Measurements from ENCODE around the gene CEP126. TPM values are rescaled to one million over a fixed set of nuclear protein-coding genes. Genes with fewer than 3 reads are reported as not detected.
A peak's percentile ranks its signal among the peaks of the same experiment; 100 is the strongest.

The CEP126 gene
- total and polyA plus RNA-seq, 2 of the 13 experiments (the other 11 are each of a cell fraction or from before 2014, with no cell fraction given), result 1.4 to 1.7 TPM

DNA sequence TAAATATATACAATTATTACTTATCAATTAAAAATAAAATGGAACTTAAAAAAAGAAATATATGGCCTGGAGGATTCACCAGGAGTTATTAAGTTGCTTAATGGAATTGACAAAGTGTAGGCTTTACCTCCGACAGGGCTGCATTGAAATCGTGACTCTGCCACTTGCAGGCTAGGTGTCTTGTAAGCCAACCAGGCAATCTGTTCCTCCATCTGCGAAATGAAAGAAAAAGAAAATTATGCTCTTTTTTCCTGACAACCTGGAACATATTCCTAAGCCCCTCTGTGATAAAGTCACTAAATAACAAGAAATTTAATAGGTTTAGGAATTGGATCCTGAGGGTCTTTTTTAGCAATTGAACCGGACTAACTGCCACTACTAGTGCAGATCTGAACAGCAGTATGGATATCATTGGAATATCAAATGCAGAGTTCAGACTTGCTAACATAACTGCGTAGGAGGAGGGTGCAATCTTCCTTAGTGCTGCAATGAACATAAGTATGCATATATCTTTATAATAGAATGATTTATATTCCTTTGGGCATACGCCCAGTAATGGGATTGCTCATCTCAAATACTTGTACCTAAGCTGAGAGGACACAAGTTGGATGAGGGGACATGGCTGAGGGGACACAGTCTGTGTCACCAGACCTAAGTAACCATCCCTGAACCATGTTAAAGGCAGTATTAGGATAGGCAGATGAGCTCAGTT lies 42.5 kb upstream of the CEP126 start (continued):
- no peak for TF ChIP-seq ARNT2 (CRISPR knock-in tag; IDR thresholded peaks at IDR 0.05; ENCODE audit: low read depth)
- TF ChIP-seq ZNF343 (CRISPR knock-in tag; IDR thresholded peaks at IDR 0.05), result no peak
- TF ChIP-seq, protein P1, sequence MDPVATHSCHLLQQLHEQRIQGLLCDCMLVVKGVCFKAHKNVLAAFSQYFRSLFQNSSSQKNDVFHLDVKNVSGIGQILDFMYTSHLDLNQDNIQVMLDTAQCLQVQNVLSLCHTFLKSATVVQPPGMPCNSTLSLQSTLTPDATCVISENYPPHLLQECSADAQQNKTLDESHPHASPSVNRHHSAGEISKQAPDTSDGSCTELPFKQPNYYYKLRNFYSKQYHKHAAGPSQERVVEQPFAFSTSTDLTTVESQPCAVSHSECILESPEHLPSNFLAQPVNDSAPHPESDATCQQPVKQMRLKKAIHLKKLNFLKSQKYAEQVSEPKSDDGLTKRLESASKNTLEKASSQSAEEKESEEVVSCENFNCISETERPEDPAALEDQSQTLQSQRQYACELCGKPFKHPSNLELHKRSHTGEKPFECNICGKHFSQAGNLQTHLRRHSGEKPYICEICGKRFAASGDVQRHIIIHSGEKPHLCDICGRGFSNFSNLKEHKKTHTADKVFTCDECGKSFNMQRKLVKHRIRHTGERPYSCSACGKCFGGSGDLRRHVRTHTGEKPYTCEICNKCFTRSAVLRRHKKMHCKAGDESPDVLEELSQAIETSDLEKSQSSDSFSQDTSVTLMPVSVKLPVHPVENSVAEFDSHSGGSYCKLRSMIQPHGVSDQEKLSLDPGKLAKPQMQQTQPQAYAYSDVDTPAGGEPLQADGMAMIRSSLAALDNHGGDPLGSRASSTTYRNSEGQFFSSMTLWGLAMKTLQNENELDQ (CRISPR knock-in tag; IDR thresholded peaks at IDR 0.05; ENCODE audit: borderline replicate concordance), result no peak
- no peak for TF ChIP-seq SAFB2 (CRISPR knock-in tag; IDR thresholded peaks at IDR 0.05; ENCODE audit: borderline replicate concordance, low read depth)
- TF ChIP-seq DMAP1 (CRISPR knock-in tag; IDR thresholded peaks at IDR 0.05), result no peak
- no peak for TF ChIP-seq ZSCAN29 (CRISPR knock-in tag; conservative IDR thresholded peaks at IDR 0.05)
- TF ChIP-seq SRSF4 (IDR thresholded peaks at IDR 0.05; ENCODE audit: low read depth, low read length, poor library complexity, severe bottlenecking), result no peak
- TF ChIP-seq ZNF256 (CRISPR knock-in tag; conservative IDR thresholded peaks at IDR 0.05), result no peak
- no peak for TF ChIP-seq KLF9 (CRISPR knock-in tag; IDR thresholded peaks at IDR 0.05; ENCODE audit: low read depth)

DNA sequence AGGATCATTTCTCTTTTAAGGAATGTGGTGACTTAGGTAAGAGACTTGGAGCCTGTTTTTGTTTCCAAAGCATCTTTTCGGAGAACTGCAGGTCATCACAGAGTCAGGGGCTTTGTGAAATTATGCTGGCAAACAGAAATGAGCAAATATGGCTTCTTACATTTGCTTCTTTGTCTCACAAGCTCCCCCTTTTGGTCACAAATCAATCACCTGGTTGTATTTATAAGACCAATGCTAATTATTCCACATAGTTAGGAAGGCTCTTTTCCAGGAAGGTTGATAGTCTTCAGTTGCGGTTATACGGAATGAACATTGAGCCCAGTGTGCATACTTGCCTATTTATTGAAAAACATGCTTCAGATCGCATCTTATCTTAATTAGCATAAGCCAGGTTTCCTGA lies 34.6 kb upstream of the CEP126 start:
- ChIA-PET CTCF (ENCODE audit: low intra/inter-chr PET ratio, low total read pairs) (interaction anchor here (0.7 to 3.9 kb wide), 3 partner anchors 19 to 127 kb away, joined by 3 to 54 read pairs (median 3); no protein-coding TSS in a partner anchor), POLR2A (no interaction called here)
- Histone ChIP-seq H3K4me2 (ENCODE audit: low read depth, low read length) (peak overlapping the region; percentile 25; the same call in 1 of the 2 replicates), H3K27me3 (ENCODE audit: control insufficient read depth in 1 of 2, insufficient read depth in 2 of 2, low read length in 2 of 2) (0 out of 5 replicates have a peak, but pooled peaks cover 0 to 6% of the 10 kb centered on the region in 2 experiments), H3K4me1 (ENCODE audit: insufficient read depth, low read length) (peaks cover 10% of the 10 kb centered on the region), H2AFZ (ENCODE audit: low read length) (no peak overlapping the region), H4K20me1 (ENCODE audit: insufficient read depth, low read length) (no peaks in the 10 kb centered on the region), H3K9ac (ENCODE audit: insufficient read depth, low read depth, low read length) (no peak overlapping the region), H3K36me3 (replicated peaks in 1 of 2; ENCODE audit: control insufficient read depth in 1 of 2, insufficient read depth in 2 of 2, low read length in 2 of 2) (no peaks in the 10 kb centered on the region), H3K79me2 (ENCODE audit: insufficient read depth, low read length) (no peaks in the 10 kb centered on the region), H3K4me3 (replicated peaks in 1 of 3; ENCODE audit: insufficient read depth in 1 of 3, low read depth in 2 of 3, low read length in 3 of 3) (no peak overlapping the region), H3K27ac (ENCODE audit: extremely low read length, insufficient read depth, low read length) (no peak overlapping the region), H3K9me3 (ENCODE audit: low read length) (no peaks in the 10 kb centered on the region)
- ATAC-seq (peak; percentile 76), FAIRE-seq (peak; percentile 72), DNase-seq (ENCODE audit: low spot score) (peak; percentile 75)
- BruUV-seq (replicated peaks), result no TSS peak
- 3% methylated on average over 4 of the region's 4 CpGs for WGBS (ENCODE audit: low lambda C conversion rate)
- in situ Hi-C loops (cut with HindIII; ENCODE audit: extremely low pct_ligation_motif_present, low pct_unique_long_range_greater_than_20kb) (no loop called here), intact Hi-C loops (cut with micrococcal nuclease; ENCODE audit: unreplicated experiment) (loop anchor here (1.0 kb wide), 1 partner anchor 18 kb away; no protein-coding TSS in a partner anchor)
- TF ChIP-seq AKAP8 (CRISPR knock-in tag; IDR thresholded peaks at IDR 0.05) (no peak), ETV5 (CRISPR knock-in tag; IDR thresholded peaks at IDR 0.05; ENCODE audit: borderline replicate concordance) (no peak), RBM22 (optimal IDR thresholded peaks at IDR 0.05; ENCODE audit: low read length) (no peak), ZNF382 (CRISPR knock-in tag; IDR thresholded peaks at IDR 0.05; ENCODE audit: borderline replicate concordance) (no peak), ZNF546 (CRISPR knock-in tag; conservative IDR thresholded peaks at IDR 0.05) (no peak), ZNF446 (CRISPR knock-in tag; IDR thresholded peaks at IDR 0.05) (no peak)
- TF ChIP-seq, protein P2, sequence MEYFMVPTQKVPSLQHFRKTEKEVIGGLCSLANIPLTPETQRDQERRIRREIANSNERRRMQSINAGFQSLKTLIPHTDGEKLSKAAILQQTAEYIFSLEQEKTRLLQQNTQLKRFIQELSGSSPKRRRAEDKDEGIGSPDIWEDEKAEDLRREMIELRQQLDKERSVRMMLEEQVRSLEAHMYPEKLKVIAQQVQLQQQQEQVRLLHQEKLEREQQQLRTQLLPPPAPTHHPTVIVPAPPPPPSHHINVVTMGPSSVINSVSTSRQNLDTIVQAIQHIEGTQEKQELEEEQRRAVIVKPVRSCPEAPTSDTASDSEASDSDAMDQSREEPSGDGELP (IDR thresholded peaks at IDR 0.05; ENCODE audit: borderline replicate concordance, low read depth), result peak; percentile 35; the same call in 1 of the 2 replicates

Data from HepG2 (cell line).